Measurements from ENCODE around the gene ASPDH.
A peak's percentile ranks its signal among the peaks of the same experiment; 100 is the strongest.
"Not testable (repeated sequence)": the region's sequence is repeated elsewhere in the genome, so short reads cannot be mapped to it uniquely, and the experiment has no call there.

Gene ASPDH

DNA sequence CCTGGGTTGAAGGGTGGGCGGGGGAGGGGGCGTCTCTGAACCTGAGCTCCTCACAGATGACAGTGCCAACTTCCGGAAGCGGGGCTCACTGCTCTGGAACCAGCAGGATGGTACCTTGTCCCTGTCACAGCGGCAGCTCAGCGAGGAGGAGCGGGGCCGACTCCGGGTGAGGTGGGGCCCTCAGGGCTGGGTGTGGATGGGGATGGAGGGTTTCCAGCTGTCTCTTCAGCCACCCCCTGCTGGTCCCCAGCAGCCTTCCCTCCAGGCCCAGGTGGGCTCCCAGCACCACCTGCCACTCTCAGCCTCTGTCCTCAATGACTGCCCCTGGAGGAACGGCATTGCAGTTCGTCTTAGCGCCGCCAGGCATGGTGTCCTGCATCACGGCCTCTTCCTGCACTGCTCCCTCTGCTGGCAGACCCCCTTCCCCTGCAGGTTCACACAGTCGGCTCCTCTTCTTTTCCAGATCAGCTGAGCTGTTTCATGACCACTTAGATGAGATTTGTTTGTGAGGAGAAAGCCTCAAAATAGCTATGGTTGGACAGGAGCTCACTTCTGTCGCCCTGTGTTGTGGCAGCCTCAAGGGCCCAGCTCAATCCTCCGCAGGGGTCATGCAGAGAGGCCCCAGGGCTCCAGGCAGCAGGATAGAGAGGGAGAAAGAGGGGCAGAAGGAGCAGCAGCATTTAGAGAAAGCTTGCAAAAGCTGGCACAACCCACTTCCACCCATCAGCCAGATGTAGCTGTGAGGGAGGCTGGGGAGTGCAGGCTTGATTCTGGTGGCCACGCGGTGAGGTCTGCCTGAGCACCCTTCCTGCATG lies 34.6 kb downstream of the ASPDH start:
- DNase-seq (ENCODE audit: low read depth), result no peak

DNA sequence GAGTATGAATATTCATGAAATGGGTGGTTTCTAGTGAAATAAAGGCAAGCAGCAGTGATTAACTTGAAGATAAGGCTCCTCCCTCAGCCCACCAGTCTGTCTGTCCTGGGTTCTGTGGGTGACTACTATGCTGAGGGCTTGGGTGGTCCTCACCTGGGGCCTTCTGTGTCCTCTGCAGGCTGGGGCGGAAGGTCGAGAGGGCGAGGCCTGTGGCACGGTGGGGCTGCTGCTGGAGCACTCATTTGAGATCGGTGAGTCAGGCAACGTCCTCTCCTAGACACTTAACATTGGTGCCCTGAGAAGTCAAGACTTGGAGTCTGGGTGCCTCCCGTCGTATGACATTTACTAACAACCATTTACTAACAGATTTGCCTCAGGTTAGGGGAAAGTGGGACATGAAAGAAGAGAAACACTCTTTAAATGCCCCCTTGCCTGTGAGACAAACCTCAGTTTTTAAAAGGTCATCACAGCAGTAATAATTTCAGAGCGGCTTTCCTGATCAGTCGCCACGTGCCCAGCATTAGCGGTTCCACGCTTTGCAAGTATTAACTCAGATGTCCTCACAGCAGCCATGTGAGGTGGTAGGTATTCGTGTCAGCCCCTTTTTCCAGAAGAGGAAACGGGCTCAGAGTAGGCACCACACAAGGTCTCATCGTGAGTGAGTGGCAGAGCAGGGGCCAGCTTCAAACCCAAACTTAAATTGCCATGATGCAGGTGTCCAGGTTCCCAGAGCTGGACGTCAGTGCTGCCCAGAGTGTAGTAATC lies 35.8 kb downstream of the ASPDH start:
- DNase-seq (ENCODE audit: low read depth), result no peak

DNA sequence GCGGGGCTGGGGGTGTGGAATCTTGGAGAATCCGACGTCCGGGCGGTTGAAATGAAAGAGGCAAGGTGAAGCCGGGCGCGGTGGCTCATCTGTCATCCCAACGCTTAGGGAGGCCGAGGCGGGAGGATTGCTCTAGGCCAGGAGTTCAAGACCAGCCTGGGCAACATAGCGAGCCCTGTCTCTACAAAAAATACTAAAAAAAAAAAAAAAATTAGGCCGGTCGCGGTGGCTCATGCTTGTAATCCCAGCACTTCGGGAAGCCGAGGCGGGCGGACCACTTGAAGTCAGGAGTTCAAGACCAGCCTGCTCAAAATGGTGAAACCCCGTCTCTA lies 36.8 kb downstream of the ASPDH start:
- DNase-seq (ENCODE audit: low read depth), result no peak

DNA sequence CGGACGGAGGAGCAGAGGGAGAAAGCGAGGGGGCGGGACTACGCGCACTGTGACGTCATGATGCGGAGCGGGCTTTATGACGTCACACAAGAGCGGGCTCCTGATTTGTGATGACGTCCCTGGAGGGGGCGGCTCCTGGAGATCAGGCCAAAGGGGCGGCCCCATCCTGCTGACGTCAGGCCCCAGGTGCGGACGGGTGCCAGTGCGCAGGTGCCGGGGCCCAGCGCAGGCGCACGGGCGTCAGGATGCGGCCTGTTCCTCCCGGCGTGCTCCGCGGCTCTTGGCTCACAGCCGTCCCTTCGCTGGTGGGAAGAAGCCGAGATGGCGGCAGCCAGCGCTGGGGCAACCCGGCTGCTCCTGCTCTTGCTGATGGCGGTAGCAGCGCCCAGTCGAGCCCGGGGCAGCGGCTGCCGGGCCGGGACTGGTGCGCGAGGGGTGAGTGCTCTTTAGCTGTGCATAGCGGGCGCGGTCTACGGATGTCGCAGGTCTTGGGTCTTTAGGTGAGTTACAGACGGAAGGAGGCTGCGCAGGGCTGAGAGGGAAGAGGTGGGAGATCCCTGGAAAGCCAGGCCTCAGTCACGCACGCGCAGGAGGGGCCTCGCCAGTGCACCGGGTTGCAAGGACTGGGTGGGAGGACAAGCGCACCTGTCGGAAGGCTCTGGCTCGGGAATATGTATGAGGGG lies 37.3 kb downstream of the ASPDH start, which contains the start of the genes EMC10 and GARIN5A:
Gene EMC10 (plus strand): TSS at position 284 of the 683 bp plus-strand sequence. CDS start 38 bp downstream, at position 322.
Gene GARIN5A (minus strand): TSS at position 625 of the 683 bp plus-strand sequence. CDS start 460 bp downstream, at position 165.
- peak; percentile 40 for DNase-seq (ENCODE audit: low read depth)

DNA sequence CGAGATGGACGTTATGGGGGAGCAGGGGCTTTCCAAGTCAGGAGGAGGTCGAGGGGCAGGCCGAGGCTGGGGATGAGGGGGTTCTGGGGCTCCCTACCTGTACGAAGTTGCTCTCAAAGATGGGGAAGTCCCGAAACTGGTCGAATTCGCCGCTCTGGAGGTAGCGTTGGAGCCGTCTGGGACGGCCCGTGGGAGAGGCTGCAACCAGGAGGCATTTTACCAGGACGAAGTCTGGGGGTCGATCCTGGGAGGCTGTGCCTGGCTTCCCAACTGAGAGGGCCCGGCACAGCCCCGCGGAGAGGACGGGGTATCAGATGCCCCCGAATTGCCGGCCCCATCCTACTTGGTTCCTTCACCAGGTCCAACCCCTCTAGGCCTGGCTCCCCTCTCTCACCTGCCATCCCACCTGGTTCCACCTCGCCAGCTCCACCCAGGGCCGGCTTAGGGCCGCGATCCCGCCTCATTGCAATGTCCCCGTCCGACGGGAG lies 37.9 kb downstream of the ASPDH start:
- DNase-seq (ENCODE audit: low read depth), result no peak

DNA sequence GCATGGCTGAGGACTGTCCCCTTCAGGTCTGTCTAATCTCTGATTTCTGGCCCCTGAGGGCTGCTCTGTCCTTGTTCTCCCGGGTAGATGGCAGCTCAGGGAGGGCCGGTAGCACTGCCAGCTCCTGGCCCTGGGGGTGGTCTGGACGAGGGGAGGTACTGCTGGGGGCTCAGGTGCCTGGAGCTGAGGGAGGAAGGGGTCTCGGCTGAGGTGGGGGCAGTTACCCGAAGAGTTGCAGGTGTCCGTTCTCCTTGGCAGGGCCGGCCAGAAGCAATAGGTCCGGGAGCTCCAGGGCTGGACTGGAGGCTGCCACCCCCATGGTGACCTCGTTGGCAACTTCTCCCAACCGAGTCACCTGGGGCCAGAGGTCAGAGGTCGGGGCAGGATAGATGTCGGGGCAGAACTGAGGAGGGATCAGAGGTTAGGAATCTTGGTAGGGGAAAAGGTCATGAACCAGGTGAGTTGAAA lies 38.6 kb downstream of the ASPDH start:
- DNase-seq (ENCODE audit: low read depth), result no peak

DNA sequence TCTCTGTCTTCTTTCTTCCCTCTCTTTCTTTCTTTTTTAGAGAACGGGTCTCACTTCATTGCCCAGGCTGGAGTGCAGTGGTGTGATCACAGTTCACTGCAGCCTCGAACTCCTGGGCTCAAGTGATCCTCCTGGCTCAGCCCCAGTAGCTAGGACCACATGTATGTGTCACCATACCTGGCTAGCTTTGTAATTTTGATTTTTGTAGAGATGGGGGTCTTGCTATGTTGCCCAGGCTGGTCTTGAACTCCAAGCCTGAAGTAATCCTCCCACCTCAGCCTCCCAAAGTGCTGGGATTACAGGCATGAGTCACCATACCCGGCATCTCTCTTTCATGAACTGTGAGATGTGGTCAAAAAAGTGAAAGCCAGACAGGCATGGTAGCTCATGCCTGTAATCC lies 40.4 kb downstream of the ASPDH start:
- DNase-seq (ENCODE audit: low read depth), result not testable (repeated sequence)

DNA sequence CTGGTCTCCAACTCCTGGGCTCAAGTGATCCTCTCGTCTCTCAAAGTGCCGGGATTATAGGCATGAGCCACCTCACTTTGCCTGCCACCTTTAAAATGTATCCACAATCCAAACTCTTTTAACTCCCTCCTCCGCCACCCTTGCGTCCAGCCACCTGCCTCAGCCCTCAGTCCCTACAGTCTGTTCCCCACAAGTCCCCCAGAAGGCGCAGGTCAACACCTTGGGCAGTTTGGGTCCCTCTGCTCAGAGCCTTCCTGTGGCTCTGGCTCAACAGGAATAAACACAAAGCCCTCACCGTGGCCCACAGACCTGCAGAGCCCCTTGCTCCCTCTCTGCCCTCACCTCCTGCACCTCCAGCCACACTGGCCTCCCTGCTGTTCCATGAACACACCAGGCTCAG lies 44.9 kb downstream of the ASPDH start:
- no peak for DNase-seq (ENCODE audit: low read depth)

DNA sequence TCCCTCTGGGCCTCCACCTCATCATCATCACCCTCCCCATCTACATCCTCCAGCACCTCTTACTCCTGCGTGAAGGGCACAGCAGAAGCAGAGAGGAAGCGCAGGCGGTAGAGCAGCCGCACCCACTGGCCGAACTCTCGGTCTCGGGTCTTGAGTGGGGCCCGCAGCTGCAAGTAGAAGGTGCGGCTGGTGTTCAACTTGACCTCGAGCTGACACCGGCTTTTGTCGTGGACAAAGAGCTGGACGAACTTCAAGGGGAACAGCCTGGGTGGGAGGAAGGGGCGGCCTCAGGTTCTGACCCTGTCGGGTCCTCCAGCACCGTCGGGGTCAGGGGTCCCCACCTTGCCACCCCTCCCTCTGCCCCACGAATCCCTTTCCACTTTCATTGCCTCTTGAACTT lies 46.1 kb downstream of the ASPDH start:
- no peak for DNase-seq (ENCODE audit: low read depth)

DNA sequence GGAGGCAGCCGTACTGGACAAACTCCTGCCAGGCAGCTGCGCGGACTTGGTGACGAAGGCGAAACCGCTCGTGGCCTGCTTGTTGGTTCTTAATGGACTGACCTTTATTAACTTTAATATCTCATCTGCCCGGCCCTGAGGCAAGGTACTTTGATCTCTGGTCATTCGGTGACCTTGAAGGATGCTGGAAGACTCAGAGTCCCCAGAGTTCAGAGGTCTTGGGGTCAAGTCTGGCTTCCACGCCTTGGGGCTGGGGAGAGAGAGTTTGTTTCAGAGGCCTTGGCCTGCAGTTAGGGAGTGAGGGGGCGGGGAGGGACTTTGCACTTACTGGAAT lies 47.0 kb downstream of the ASPDH start:
- no peak for DNase-seq (ENCODE audit: low read depth)

DNA sequence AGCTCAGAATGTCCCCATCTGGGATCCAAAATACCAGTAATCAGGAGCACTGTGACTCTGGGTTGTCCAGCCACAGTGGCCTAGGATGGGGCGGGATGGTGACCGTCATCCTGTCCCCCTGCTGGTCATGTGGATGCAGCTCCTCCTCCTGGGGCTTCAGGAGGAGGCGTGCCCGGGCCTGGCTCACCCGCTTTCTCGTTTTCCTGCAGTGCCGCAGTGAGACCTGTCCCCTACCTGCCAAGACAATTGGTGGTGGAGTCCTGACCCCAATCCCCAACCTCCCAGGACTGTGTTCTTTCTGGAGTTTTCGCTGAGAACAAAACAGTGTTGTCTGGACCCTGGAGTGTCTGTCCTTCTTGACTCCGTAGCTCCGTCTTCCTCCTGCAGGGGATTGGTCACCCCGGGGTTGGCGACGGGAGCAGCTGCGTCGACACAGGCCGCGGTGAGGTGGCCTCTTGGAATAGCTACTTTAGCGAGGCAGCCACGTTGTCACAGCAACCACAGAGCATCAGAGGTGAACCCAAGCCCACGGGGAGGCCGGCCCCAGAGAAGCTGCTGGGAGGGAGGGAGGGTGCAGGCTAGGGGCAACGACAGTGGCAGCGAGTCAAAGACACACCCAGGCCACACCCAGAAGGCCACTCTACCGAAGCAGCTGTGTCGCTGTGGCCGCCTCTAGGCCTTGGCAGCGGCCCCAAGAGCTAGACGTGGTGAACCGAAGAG lies 47.6 kb downstream of the ASPDH start:
- DNase-seq (ENCODE audit: low read depth), result no peak

DNA sequence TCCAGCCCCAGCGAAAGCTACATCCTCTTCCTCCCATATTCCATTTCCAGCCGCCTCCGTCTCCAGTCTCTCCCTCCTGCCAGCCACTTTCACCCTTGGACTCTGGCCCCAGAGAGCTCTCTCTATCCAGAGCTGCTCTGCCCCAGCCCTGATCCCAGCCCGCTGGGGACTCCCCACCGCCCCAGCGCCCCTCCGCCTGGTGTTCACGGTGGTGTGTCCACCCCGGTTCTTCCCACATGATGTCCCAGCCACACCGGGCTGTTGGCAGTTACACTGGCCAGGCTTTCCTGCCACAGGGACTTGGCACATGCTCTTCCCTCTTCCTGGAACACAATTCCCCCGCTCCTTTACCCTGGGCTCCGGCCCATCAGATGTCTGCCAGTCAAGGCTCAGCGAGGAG lies 48.7 kb downstream of the ASPDH start:
- DNase-seq (ENCODE audit: low read depth), result no peak

DNA sequence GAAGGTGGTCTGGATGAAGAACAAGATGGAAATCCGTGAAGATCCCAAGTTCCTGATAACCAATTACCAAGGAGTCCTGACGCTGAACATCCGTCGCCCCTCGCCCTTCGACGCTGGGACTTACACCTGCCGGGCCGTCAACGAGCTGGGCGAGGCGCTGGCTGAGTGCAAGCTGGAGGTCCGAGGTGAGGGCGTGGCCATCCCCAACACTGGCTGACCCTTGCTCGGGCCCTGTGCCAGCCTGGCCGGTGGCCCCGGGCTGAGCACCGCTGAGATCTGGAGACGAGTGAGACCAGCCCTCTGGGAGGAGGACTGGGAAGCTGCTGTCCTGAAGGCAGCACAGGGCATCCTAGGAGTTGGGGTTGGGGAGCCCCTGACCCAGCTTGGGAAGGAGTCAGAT lies 49.4 kb downstream of the ASPDH start:
- DNase-seq (ENCODE audit: low read depth), result no peak

DNA sequence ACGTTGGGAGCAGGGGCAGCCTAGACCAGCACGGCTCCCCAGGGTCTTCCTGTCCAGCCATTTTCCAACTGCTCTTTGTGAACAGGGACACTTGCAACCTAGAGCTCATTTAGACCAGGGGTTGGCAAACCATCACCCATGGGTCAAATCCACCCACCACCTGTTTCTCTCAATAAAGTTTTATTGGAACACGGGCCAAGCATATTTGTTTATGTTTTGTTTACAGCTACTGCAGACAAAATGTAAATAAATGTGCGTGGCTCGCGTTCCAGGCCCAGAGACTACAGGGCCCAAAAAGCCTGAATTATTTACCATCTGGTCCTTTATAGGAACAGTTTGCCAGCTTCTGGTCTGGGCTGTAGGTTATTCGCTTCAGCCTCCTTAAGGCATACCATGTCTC lies 50.7 kb downstream of the ASPDH start:
- no peak for DNase-seq (ENCODE audit: low read depth)
